H4 (cell line): Measurements from ENCODE around the gene INO80. TPM values are rescaled to one million over a fixed set of nuclear protein-coding genes. Genes with fewer than 3 reads are reported as not detected.

Source experiments
- DNase-seq: peaks from one replicate; pipeline ENCODE4 v3.0.0-alpha.2; 2015; ENCODE audit warnings: low spot score
- total RNA-seq: library from RNA; depleted of rRNA; stranded (reverse); fragments of >200 nt; shearing (Covaris generic); gene quantifications from 2 replicates; pipeline ENCODE4 v1.2.3, GENCODE V29; 2014

INO80 gene
- total RNA-seq, 1 experiment from 2014 or later, result 11.4 TPM

- no peak for DNase-seq
Measured at GRCh38 chr15:41043276-41043951, 72.7 kb downstream of the INO80 start.

DNA sequence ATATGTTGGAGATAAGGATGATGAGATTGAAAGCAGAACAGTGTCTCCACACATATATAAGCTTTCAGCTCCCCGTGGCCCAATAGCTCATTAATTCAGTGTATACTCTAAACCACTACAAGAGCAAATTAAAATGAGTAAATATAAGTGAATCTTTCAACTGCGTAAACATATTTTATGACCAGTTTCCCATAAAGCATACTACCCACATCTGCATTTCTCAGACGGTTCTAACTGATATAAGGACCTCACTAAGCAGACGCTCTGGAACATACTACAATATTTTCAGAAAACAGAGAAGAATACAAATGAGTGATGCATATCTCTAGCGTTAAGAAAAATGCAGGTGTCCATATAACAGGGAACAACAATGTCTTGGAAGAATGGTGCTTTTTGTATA, 73.2 kb downstream of the INO80 start:
- no peak for DNase-seq

GRCh38 chr15:41039121-41039520, 77.0 kb downstream of the INO80 start:
- no peak for DNase-seq

DNA sequence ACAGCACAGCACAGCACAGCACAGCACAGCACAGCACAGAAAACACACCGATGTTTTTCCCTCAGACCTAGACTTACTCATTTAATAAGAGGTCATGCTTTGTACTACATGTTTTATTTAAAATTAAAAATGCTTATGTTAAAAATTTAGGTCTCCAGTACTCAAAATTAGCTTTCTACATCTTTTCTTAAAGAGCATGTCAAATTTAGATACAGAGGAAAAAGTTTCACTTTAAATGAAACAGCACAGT, 84.1 kb downstream of the INO80 start:
- no peak for DNase-seq

DNA sequence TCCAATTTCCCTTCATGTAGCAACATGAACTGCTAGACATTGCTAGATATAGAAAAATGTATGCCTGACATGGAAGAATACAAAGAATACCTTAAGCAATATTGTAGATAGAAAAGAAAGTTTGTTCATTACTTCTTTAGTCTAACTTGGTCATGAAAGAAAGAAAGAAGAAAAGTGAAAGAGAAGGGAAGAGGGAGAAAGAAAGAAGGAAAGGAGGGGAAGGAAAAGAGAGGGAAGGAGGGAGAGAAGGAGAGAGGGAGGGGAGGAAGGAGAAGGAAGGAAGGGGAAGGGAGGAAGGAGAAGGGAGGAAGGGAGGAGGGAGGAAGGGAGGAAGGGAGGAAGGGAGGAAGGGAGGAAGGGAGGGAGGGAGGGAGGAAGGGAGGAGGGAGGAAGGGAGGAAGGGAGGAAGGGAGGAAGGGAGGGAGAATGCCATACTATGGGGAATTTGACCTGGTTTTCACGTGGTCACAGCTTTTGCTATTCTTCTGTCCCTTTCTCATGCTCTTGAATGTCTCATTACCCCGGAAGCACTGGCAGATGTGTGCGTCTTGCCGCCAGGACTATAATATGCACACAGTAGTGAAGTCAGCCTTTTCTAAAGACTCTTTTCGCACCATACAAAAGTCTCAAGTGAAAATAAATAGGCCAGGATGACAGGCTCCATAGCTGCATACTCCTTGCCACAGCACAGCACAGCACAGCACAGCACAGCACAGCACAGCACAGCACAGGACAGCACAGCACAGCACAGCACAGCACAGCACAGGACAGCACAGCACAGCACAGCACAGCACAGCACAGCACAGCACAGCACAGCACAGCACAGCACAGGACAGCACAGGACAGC, 84.6 kb downstream of the INO80 start:
- DNase-seq, result no peak

GRCh38 chr15:41028853-41029252, 87.2 kb downstream of the INO80 start:
- DNase-seq, result no peak

DNA sequence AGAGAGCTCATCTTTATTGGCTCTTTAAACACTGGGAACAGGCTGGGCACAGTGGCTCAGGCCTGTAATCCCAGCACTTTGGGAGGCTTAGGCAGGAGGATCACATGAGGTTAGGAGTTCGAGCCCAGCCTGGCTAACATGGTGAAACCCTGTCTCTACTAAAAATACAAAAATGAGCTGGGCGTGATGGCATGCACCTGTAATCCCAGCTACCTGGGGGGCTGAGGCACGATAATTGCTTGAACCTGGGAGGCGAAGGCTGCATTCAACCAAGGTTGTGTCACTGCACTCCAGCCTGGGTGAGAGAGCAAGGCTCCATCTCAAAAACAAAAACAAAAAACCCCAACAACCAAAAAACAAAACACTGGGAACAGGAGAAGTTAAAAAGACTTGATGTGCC, 90.7 kb downstream of the INO80 start:
- DNase-seq, result no peak

DNA sequence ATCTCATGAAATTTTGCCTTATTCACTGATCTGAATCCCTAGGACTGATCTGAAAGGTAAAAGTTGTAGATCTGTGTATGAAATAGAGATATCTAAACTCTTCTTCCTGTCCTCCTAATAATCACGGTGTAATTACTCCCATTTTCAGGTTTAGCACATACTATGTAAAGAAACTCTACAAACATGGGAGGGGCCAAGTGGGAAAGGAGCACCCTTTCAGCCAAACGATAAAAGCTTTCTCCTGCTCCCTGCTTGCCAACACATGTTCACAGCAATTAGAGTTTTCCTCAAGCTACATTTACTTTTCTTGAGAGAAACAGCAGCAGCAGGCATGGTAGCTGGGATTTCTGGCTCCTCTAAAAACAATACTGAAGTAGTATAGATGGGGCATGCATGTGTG, 91.2 kb downstream of the INO80 start:
- no peak for DNase-seq

- DNase-seq, result no peak
Measured at GRCh38 chr15:41024131-41024530, 91.9 kb downstream of the INO80 start.

DNA sequence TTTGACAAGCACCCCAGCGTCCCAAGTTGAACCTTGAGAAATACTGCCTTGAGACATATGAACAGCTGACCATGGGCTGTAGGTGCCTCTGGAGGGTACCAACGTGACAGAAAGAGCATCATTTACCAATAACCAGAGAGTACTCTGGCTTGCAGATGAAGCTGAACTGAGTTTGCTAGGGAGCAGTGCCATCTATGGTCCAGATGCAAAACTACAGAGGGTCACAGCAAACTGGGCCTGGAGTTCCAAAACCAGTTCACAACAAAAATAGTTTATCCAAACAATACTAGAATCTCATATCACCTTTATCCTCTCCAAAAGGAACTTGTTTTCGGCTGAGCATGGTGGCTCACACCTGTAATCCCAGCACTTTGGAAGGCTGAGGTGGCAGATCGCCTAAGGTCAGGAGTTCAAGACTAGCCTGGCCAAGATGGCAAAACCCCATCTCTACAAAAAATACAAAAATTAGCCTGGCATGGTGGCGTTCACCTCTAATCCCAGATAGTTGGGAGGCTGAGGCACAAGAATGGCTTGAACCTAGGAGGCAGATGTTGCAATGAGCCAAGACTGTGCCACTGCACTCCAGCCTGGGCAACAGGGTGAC, 93.5 kb downstream of the INO80 start:
- DNase-seq, result peak; percentile 31

DNA sequence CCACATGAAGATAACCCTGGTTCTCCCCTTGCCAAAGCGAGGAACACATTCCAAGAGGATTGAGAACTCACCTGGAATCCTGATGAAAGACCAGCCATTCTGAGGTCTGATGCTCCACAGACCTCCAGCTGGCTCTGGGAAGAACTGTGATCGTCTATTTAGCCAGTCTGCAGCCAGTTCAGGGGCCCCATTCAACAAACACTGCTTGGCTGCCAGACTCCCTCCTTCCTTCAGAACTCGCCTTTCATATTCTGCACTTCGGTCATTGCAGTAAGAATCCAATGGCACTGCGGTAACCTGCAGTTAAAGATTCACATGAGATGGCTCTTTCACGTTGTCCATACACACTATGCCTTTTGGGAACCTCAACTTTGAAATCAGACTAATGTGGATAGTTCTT, 95.3 kb downstream of the INO80 start:
- no peak for DNase-seq

DNA sequence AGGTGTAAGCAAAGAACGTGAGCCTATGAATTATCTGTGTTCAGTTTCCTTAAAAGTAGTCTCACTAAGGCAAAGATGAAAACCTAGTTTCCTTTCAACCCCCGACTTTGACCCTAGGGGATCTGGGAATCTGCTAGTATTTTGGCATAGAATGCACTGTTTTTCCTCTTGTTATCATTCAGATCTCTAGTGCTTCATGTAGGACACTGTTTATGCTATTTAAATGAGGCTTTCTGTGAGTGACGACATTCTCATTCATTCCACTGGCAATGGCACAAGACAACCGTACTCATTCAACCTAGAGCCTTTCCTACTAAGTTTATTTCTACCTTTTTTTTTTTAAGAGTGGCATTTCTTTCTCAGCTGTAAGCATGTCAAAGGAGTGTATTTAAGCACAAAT, 95.8 kb downstream of the INO80 start:
- DNase-seq, result no peak

- DNase-seq, result no peak
Measured at GRCh38 chr15:41019174-41019573, 96.9 kb downstream of the INO80 start.

GRCh38 chr15:41018534-41018933, 97.5 kb downstream of the INO80 start:
- no peak for DNase-seq

DNA sequence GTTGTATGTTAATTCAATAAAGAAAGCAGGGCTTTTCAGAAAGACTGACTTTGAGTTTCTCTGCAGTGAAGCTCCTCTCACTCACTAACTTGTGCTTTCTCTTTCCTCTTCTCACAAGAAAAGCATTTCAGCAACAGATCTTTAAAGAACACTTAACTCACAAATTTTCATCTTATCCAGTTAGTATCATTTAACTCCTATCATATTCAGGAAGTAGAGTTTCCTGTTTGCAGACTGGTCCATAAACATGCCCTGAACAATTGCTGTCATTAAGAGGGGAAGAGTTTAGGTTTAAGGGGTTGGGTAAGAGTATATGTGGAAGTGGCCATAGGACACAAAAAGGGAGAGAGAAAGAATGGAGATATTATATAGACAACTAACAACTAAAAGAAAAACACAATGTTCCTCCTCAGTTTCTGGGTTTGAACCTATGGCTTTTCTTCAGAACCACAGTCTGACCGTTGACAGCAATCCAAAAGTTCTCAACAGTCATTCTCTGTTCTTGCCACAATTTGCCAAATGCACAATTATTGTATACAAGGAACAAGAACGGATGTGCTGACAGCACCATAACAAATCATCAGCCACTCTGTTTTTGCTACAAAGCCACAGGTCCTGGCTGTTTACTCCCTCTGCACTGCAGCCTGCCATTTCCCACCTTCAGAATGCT, 98.9 kb downstream of the INO80 start:
- DNase-seq, result no peak

DNA sequence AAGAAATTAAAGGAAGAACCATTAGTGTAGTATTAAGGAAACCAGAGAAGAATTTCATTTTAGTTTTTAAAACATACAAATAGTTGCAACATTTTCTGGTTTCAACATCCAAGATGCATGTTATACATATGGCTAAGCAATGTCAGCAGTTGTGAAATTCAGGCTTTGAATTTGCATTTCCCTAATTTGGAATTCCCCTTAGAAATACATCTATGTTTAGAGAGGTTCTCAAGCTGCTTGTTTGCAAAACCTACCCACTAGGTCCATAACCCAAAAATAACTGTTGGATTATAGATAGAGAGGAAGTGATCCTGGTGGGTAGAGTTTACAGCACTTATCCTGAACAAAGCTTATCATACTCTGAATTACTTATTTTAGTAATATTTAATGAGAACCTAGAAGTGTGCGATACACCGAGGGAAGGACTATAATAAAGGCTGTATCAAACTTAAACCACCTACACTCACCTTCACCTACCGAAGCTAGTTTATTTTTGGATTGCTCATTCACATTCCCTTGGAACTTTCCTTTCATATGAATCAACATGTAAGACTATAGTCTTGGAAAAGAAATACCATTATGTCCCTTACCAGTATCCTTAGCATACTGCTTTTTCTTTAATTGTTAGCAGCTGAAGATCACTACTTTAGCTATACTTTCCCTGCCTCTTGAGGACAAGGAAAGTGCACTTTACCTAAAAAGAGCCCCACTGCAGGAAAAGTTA, 102.2 kb downstream of the INO80 start:
- DNase-seq, result no peak

- DNase-seq, result no peak
Measured at GRCh38 chr15:41011055-41011815, 104.8 kb downstream of the INO80 start.

DNA sequence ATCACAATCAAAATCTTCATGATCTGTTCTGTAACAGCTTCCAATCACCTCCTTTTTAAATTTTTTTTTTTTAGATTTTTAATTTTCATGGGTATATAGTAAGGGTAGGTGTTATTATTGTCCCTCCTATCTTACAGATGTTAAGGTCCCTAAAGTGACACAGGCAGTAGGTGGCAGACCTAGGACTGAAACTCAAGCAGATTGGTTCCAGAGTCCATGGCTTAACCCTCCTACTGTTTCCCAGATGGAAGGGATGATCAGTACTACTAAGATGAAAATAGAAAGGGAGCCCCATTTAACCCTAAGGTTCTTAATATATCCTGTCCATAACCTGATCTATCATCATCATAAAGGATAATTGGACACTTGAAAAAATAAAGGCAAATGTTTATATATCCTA, 105.7 kb downstream of the INO80 start:
- no peak for DNase-seq

DNA sequence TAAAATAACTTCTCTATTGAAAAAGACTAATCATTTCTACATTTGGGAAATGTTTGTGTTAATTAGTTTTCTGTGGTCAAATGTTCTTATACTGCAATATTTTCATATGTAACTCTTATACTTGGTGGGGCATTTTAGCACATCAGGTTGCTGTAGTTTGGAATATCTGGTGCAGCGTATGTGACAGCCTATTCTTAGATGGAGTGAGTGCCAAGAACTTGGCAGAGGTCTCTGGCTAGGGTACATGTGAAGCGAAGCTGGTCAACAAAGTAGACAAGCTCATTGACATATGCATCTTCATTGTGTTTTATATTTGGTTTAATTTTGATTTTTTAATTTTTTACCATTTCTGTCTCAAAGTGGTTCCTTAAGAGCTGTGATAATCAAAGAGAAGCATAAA, 109.6 kb downstream of the INO80 start:
- DNase-seq, result no peak

GRCh38 chr15:41004490-41004889, 111.6 kb downstream of the INO80 start:
- no peak for DNase-seq

GRCh38 chr15:41001524-41002214, 114.4 kb downstream of the INO80 start:
- no peak for DNase-seq
